Upper lobe of left lung (tissue), 6 donors: Measurements from ENCODE around the gene KCTD21. TPM values are rescaled to one million over a fixed set of nuclear protein-coding genes. Genes with fewer than 3 reads are reported as not detected.

Source experiments
- ATAC-seq, 2 donors: fragments of 200-7000 bp; cut with Tn5 transposase; one replicate each; pipeline ENCODE4 v1.9.1; 2022; ENCODE audit warnings: mild to moderate bottlenecking in 2 of 2, moderate library complexity in 2 of 2; ENCODE audit not compliant: low FRiP score in 2 of 2
- DNase-seq, 2 donors: peaks; one replicate each; pipeline ENCODE4 v3.0.0-alpha.2; 2019 to 2020
- H3K27ac ChIP-seq, 4 donors: fragments of 200-600 bp; sonication (generic); one replicate each; pipeline ENCODE4 v1.5.1; 2016 to 2019
- H3K27me3 ChIP-seq, 4 donors: fragments of 200-600 bp; sonication (generic); one replicate each; pipeline ENCODE4 v1.5.1; 2017 to 2019
- H3K36me3 ChIP-seq, 4 donors: fragments of 200-600 bp; sonication (generic); one replicate each; pipeline ENCODE4 v1.5.1; 2016 to 2019
- H3K4me1 ChIP-seq, 4 donors: fragments of 200-600 bp; sonication (generic); one replicate each; pipeline ENCODE4 v1.5.1; 2018 to 2019
- H3K4me3 ChIP-seq, 4 donors: fragments of 200-600 bp; sonication (generic); one replicate each; pipeline ENCODE4 v1.5.1; 2017 to 2019; ENCODE audit warnings: mild to moderate bottlenecking in 2 of 4, moderate library complexity in 1 of 4
- H3K9me3 ChIP-seq, 4 donors: fragments of 200-600 bp; sonication (generic); one replicate each; pipeline ENCODE4 v1.5.1; 2018 to 2019
- CTCF ChIP-seq, 6 experiments: fragments of 450-650 bp in 4 of 6; fragments of 200-600 bp in 2 of 6; sonication (generic) in 2 of 6; IDR thresholded peaks; one replicate each; pipeline ENCODE4 v1.5.1; 2016 to 2019; ENCODE audit warnings: antibody characterized with exemption in 6 of 6
- EP300 ChIP-seq, 4 donors: sonication (generic); formaldehyde crosslinking; IDR thresholded peaks; one replicate each; pipeline ENCODE4 v1.5.1; 2017; ENCODE audit warnings: antibody characterized with exemption in 4 of 4, control low read depth in 2 of 4
- POLR2A ChIP-seq, 4 donors: fragments of 450-650 bp; IDR thresholded peaks; one replicate each; pipeline ENCODE4 v1.5.1; 2016 to 2017; ENCODE audit warnings: antibody characterized with exemption in 4 of 4, mild to moderate bottlenecking in 2 of 4
- POLR2AphosphoS5 ChIP-seq, 2 donors: sonication (generic); formaldehyde crosslinking; IDR thresholded peaks; one replicate each; pipeline ENCODE4 v1.5.1; 2017; ENCODE audit warnings: antibody characterized with exemption in 2 of 2
- WGBS, 2 donors: methylation state at CpG; one replicate each; pipeline ENCODE4 v1.1.5; 2017 to 2018; 5-methylcytosine and 5-hydroxymethylcytosine counted together
- total RNA-seq, 6 donors: library from RNA; depleted of rRNA in 4 of 6; stranded (reverse); fragments of >200 nt in 4 of 6; gene quantifications; one replicate each; pipeline versions ENCODE4 v1.1.0 to v1.2.1, GENCODE V29; 2016 to 2021
- donor health status: DM: no; HTN: no; CAD: no; lungs with moderate emphysema.
- donor health status: DM: no; HTN: yes; CAD: no; lungs with severe emphysema.

KCTD21 gene
- total RNA-seq, 6 donors from 2014 or later, result 8.4 to 18.9 (median 10.7) TPM

GRCh38 chr11:78211565-78211964, 23.1 kb upstream of the KCTD21 start:
- ATAC-seq (no peak), DNase-seq (no peak)
- H3K4me1 ChIP-seq, result no peaks in the 10 kb centered on the region
- TF ChIP-seq POLR2AphosphoS5 (IDR thresholded peaks at IDR 0.05) (no peak), CTCF (IDR thresholded peaks at IDR 0.05) (no peak), POLR2A (IDR thresholded peaks at IDR 0.05) (no peak), EP300 (IDR thresholded peaks at IDR 0.05) (no peak)
- H3K9me3 ChIP-seq, result no peaks in the 10 kb centered on the region
- peaks cover 5 to 56% (median 30%) of the 10 kb centered on the region in 4 donors for H3K36me3 ChIP-seq
- no peaks in the 10 kb centered on the region for H3K27me3 ChIP-seq
- no peak overlapping the region for H3K27ac ChIP-seq
- no peak overlapping the region for H3K4me3 ChIP-seq
- 93 to 94% methylated on average over 5 of the region's 5 CpGs for WGBS, 2 donors

DNA sequence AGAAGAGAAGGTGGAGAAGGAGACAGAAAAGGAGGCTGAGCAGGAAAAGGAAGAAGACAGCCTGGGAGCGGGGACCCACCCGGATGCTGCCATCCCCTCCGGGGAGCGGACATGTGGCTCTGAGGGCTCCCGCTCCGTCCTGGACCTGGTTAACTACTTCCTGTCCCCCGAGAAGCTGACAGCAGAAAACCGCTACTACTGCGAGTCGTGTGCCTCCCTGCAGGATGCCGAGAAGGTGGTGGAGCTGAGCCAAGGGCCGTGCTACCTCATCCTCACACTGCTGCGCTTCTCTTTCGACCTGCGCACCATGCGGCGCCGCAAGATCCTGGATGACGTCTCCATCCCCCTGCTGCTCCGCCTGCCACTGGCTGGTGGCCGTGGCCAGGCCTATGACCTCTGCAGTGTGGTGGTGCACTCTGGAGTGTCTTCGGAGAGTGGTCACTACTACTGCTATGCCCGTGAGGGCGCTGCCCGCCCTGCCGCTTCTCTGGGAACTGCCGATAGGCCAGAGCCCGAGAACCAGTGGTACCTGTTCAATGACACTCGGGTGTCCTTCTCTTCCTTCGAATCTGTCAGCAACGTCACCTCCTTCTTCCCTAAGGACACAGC, 21.7 kb upstream of the KCTD21 start:
- 88 to 91% methylated on average over 25 to 30 of the region's 31 CpGs for WGBS, 2 donors
- Histone ChIP-seq H3K4me3 (no peak overlapping the region), H3K36me3 (peaks cover 0 to 52% (median 26%) of the 10 kb centered on the region in 4 donors), H3K27me3 (no peaks in the 10 kb centered on the region), H3K9me3 (no peaks in the 10 kb centered on the region), H3K27ac (no peak overlapping the region), H3K4me1 (no peaks in the 10 kb centered on the region)
- DNase-seq (no peak), ATAC-seq (no peak)
- TF ChIP-seq CTCF (IDR thresholded peaks at IDR 0.05) (no peak), POLR2A (IDR thresholded peaks at IDR 0.05) (no peak), POLR2AphosphoS5 (IDR thresholded peaks at IDR 0.05) (peak in 1 of 2 donors; percentile 7), EP300 (IDR thresholded peaks at IDR 0.05) (no peak)

DNA sequence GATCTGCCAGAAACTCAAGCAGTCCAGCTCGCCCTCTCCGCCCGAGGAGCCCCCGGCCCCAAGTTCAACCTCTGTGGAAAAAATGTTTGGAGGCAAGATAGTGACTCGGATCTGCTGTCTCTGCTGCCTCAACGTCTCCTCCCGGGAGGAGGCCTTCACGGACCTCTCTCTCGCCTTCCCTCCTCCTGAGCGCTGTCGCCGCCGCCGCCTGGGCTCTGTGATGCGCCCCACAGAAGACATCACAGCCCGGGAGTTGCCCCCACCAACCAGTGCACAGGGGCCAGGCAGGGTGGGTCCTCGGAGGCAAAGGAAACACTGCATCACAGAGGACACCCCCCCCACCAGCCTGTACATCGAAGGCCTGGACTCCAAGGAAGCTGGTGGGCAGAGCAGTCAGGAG, 21.1 kb upstream of the KCTD21 start:
- H3K4me1 ChIP-seq, result no peaks in the 10 kb centered on the region
- no peaks in the 10 kb centered on the region for H3K9me3 ChIP-seq
- peaks cover 0 to 49% (median 21%) of the 10 kb centered on the region in 4 donors for H3K36me3 ChIP-seq
- no peak for TF ChIP-seq POLR2A (IDR thresholded peaks at IDR 0.05)
- TF ChIP-seq POLR2AphosphoS5 (IDR thresholded peaks at IDR 0.05), result no peak
- TF ChIP-seq CTCF (IDR thresholded peaks at IDR 0.05), result no peak
- no peak for TF ChIP-seq EP300 (IDR thresholded peaks at IDR 0.05)
- peak in 1 of 2 donors; percentile 77 for DNase-seq
- H3K27me3 ChIP-seq, result no peaks in the 10 kb centered on the region
- 86 to 94% methylated on average over 11 to 18 of the region's 18 CpGs for WGBS, 2 donors
- no peak for ATAC-seq
- no peak overlapping the region for H3K27ac ChIP-seq
- H3K4me3 ChIP-seq, result no peak overlapping the region

DNA sequence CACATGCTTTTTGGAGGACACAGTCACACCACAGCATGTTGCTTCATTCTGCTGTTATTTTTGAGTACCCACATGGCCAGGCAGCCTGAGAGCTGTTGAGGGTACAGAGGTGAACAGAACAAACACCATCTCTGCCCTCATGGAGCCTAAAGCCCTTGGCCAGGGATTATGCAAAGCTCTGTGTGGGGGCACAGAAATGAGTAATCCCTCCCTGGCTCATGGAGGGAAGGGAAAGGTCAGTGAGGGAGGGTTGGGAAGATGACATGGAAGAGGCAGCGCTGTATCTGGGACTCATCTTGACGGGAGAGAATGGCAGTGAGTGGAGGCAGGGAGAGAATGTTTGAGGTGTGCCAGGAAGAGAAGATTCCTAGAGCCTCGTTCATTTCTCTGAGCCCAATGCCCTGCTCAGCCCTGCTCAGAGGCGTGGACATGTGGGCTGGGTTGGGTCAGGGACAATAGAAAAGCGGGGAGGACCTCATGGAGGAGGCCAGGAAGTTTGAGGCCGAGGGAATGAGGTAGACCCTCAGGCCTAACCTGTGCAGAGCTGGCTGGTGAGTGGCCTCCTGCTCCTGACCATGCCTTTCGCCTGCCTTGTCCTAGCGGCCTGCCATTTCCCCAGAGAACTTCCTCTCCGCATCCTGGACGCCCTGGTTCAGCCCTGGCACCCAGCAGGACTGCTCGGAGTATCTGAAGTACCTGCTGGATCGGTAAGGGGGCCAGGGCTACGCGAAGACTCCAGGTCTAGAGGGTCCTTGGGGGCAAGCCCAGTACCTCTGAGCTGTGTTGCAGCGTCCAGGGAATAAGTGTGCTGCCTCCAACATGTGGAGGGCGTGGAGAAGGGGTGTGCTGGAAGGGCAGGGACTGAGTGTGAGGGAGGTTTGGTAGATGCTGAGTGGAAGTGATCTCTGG, 20.1 kb upstream of the KCTD21 start:
- no peak overlapping the region for H3K4me3 ChIP-seq
- peaks cover 0 to 48% (median 19%) of the 10 kb centered on the region in 4 donors for H3K36me3 ChIP-seq
- TF ChIP-seq POLR2A (IDR thresholded peaks at IDR 0.05) (no peak), CTCF (IDR thresholded peaks at IDR 0.05) (no peak), EP300 (IDR thresholded peaks at IDR 0.05) (no peak), POLR2AphosphoS5 (IDR thresholded peaks at IDR 0.05) (no peak)
- no peaks in the 10 kb centered on the region for H3K27me3 ChIP-seq
- no peak overlapping the region for H3K27ac ChIP-seq
- DNase-seq, result no peak
- H3K4me1 ChIP-seq, result no peaks in the 10 kb centered on the region
- WGBS, 2 donors, result 86 to 92% methylated on average over 12 to 16 of the region's 16 CpGs
- no peak for ATAC-seq
- no peaks in the 10 kb centered on the region for H3K9me3 ChIP-seq
